HCT116 (cell line): ENCODE measurements around the gene GPX1. TPM values are rescaled to one million over a fixed set of nuclear protein-coding genes. Genes with fewer than 3 reads are reported as not detected.

Experiments used
- ATAC-seq: fragments of 200-7000 bp; cut with Tn5 transposase; 2 replicates; pipeline ENCODE4 v1.9.1; 2020; ENCODE audit warnings: mild to moderate bottlenecking, moderate library complexity
- BruUV-seq: library from RNA; stranded (reverse); fragments of 400-500 nt; replicated peaks from 2 replicates; lab custom pipeline; 2021; lab: Mats Ljungman, UMichigan
- CTCF ChIA-PET: fragments of 300-600 bp; sonication (Branson Sonifier 250); formaldehyde crosslinking; loops from one replicate; lab custom pipeline; 2021; ENCODE audit warnings: antibody characterized with exemption; lab: Charles Lee
- POLR2A ChIA-PET: fragments of 300-600, 350-600 bp; sonication (Branson Sonifier 250); formaldehyde crosslinking; loops from one replicate; lab custom pipeline; 2021; ENCODE audit warnings: antibody characterized with exemption; lab: Charles Lee
- RAD21 ChIA-PET, 2 experiments: fragments of 300-600 bp; sonication (Branson Sonifier 250); formaldehyde crosslinking; loops; one replicate each; lab custom pipeline; 2023; ENCODE audit warnings: low total read pairs in 2 of 2; ENCODE audit not compliant: uncharacterized antibody in 2 of 2, unreplicated experiment in 2 of 2, low non-redundant PET in 1 of 2; lab: Charles Lee
- DNase-seq: peaks from one replicate; pipeline ENCODE4 v3.0.0-alpha.2; 2010; ENCODE audit warnings: low read depth, low spot score
- H2AFZ ChIP-seq: fragments of 200-600 bp; shearing (Covaris generic), sonication (generic); 2 replicates; pipeline ENCODE4 v1.6.1; 2017; ENCODE audit warnings: low read depth, mixed run types, mixed read lengths, antibody characterized with exemption, low read length; ENCODE audit not compliant: poor library complexity, severe bottlenecking
- H3K27ac ChIP-seq: 2 replicates; pipeline ENCODE4 v1.5.1; 2012; ENCODE audit warnings: low read depth, low read length
- H3K27me3 ChIP-seq: fragments of 200-600 bp; sonication (generic); 2 replicates; pipeline ENCODE4 v1.6.1; 2016; ENCODE audit warnings: mixed run types, low read length, mixed read lengths; ENCODE audit not compliant: insufficient read depth
- H3K36me3 ChIP-seq, 2 experiments: fragments of 200-500 bp in 1 of 2; fragments of 200-600 bp in 1 of 2; sonication (Bioruptor generic) in 1 of 2; sonication (generic) in 1 of 2; 2 replicates each; pipeline versions ENCODE4 v1.5.1 to v1.6.1; 2014 to 2016; ENCODE audit warnings: low read length in 2 of 2, inconsistent platforms in 1 of 2, mixed read lengths in 1 of 2, mixed run types in 1 of 2; ENCODE audit not compliant: insufficient read depth in 2 of 2, control insufficient read depth in 1 of 2
- H3K4me1 ChIP-seq, 2 experiments: fragments of 200-600 bp in 1 of 2; sonication (generic) in 1 of 2; 2 replicates each; pipeline versions ENCODE4 v1.5.1 to v1.6.1; 2012 to 2017; ENCODE audit warnings: low read length in 2 of 2, inconsistent platforms in 1 of 2, mild to moderate bottlenecking in 1 of 2, mixed read lengths in 1 of 2, mixed run types in 1 of 2, moderate library complexity in 1 of 2; ENCODE audit not compliant: insufficient read depth in 2 of 2, control insufficient read depth in 1 of 2
- H3K4me2 ChIP-seq: fragments of 200-600 bp; sonication (generic); 2 replicates; pipeline ENCODE4 v1.6.1; 2017; ENCODE audit warnings: mixed run types, low read length, mixed read lengths
- H3K4me3 ChIP-seq, 2 experiments: fragments of 200-600 bp in 1 of 2; sonication (generic) in 1 of 2; replicated peaks in 1 of 2; 2 replicates each; pipeline ENCODE4 v1.5.1; 2011 to 2016; ENCODE audit warnings: low read length in 2 of 2, control low read depth in 1 of 2, low read depth in 1 of 2, mild to moderate bottlenecking in 1 of 2, mixed read lengths in 1 of 2, mixed run types in 1 of 2
- H3K79me2 ChIP-seq: fragments of 200-600 bp; sonication (generic); 2 replicates; pipeline ENCODE4 v1.6.1; 2017; ENCODE audit warnings: mild to moderate bottlenecking, mixed run types, low read length, moderate library complexity, mixed read lengths; ENCODE audit not compliant: insufficient read depth
- H3K9ac ChIP-seq: fragments of 200-600 bp; sonication (generic); 2 replicates; pipeline ENCODE4 v1.6.1; 2016; ENCODE audit warnings: low read length, mixed read lengths
- H3K9me2 ChIP-seq: fragments of 200-600 bp; sonication (generic), shearing (Covaris generic); 2 replicates; pipeline ENCODE4 v1.6.1; 2017; ENCODE audit warnings: mixed run types, mild to moderate bottlenecking, moderate library complexity; ENCODE audit not compliant: insufficient read depth
- H3K9me3 ChIP-seq, 2 experiments: fragments of 200-500 bp in 1 of 2; fragments of 200-600 bp in 1 of 2; sonication (Bioruptor generic) in 1 of 2; sonication (generic) in 1 of 2; 2 replicates each; pipeline ENCODE4 v1.6.1; 2014 to 2017; ENCODE audit warnings: low read length in 2 of 2, mixed read lengths in 2 of 2, inconsistent platforms in 1 of 2, low read depth in 1 of 2, mild to moderate bottlenecking in 1 of 2, mixed run types in 1 of 2, moderate library complexity in 1 of 2; ENCODE audit not compliant: control insufficient read depth in 1 of 2, insufficient read depth in 1 of 2
- H4K20me1 ChIP-seq: fragments of 200-600 bp; sonication (generic), shearing (Covaris generic); 2 replicates; pipeline ENCODE4 v1.6.1; 2017; ENCODE audit warnings: mixed run types, mild to moderate bottlenecking, moderate library complexity; ENCODE audit not compliant: insufficient read depth
- CBX3 ChIP-seq: IDR thresholded peaks from 2 replicates; pipeline ENCODE4 v1.6.1; 2012; ENCODE audit warnings: low read depth
- CEBPB ChIP-seq: IDR thresholded peaks from 2 replicates; pipeline ENCODE4 v1.6.1; 2012; ENCODE audit warnings: low read depth
- ELF1 ChIP-seq: IDR thresholded peaks from 2 replicates; pipeline ENCODE4 v1.6.1; 2012; ENCODE audit warnings: low read depth, borderline replicate concordance
- EZH2 ChIP-seq: fragments of 200-600 bp; sonication (generic); IDR thresholded peaks from 2 replicates; pipeline ENCODE4 v1.6.1; 2017; ENCODE audit warnings: antibody characterized with exemption, mixed run types
- FOSL1 ChIP-seq: IDR thresholded peaks from 2 replicates; pipeline ENCODE4 v1.6.1; 2012; ENCODE audit warnings: low read depth
- JUND ChIP-seq: IDR thresholded peaks from 2 replicates; pipeline ENCODE4 v1.6.1; 2012
- POLR2AphosphoS5 ChIP-seq: IDR thresholded peaks from 2 replicates; pipeline ENCODE4 v1.6.1; 2011; ENCODE audit warnings: mild to moderate bottlenecking, low read depth, low read length, moderate library complexity
- RAD21 ChIP-seq: IDR thresholded peaks from 2 replicates; pipeline ENCODE4 v1.6.1; 2012; ENCODE audit warnings: low read depth, mild to moderate bottlenecking
- SIN3A ChIP-seq: IDR thresholded peaks from 2 replicates; pipeline ENCODE4 v1.6.1; 2012; ENCODE audit warnings: low read depth
- SP1 ChIP-seq: IDR thresholded peaks from 2 replicates; pipeline ENCODE4 v1.6.1; 2012; ENCODE audit warnings: low read depth
- ZNF274 ChIP-seq: fragments of 200-500 bp; sonication (Bioruptor generic); IDR thresholded peaks from 2 replicates; pipeline ENCODE4 v1.6.1; 2014; ENCODE audit warnings: mild to moderate bottlenecking, low read depth, low read length, inconsistent platforms
- intact Hi-C: fragments of 100-400 bp; cut with micrococcal nuclease; formaldehyde crosslinking; loops from 2 replicates; pipeline ENCODE4 v1.10.0; 2022
- total RNA-seq: library from RNA; stranded (reverse); gene quantifications from one replicate; pipeline ENCODE4 v1.2.1, GENCODE V29; 2021; ENCODE audit not compliant: unreplicated experiment
- TF ChIP-seq, protein P1 (sequence below): IDR thresholded peaks from 2 replicates; pipeline ENCODE4 v1.6.1; 2012
- TF ChIP-seq, protein P2 (sequence below): IDR thresholded peaks from 2 replicates; pipeline ENCODE4 v1.6.1; 2012; ENCODE audit warnings: low read depth

Gene GPX1
- total RNA-seq, 1 experiment from 2014 or later = 330 TPM

DNA sequence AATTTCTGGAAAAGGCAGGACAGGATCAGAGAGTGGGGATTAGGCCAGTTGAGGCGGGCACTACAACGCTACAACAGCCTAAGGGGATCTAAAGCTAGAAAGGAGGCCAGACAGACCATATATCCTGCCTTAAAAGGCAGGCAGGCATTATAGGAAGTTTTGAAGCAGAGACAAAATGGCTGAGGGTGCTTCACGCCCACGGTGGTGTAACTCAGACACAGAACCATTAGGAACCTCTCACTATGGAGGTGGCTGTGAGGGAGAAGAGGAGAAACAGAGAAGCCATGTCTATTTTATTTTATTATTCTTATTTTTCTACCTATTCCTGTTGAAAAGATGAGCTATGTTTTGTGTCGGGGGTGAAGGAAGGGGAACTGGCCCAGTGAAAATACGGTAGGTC, 16.2 kb downstream of the GPX1 start:
- DNase-seq = no peak
- ChIA-PET POLR2A (no interaction called here), RAD21 (no interaction called here), CTCF (no interaction called here)
- Histone ChIP-seq H3K36me3 (0 out of 4 replicates have a peak, but pooled peaks cover 0 to 3% of the 10 kb centered on the region in 2 experiments), H3K9me3 (no peaks in the 10 kb centered on the region), H2AFZ (no peak overlapping the region), H3K9ac (no peak overlapping the region), H3K79me2 (peaks cover 27% of the 10 kb centered on the region), H3K27me3 (no peaks in the 10 kb centered on the region), H3K4me1 (peaks cover 8 to 29% of the 10 kb centered on the region in 2 experiments), H3K4me3 (no peak overlapping the region), H3K9me2 (no peaks in the 10 kb centered on the region), H3K4me2 (no peak overlapping the region), H3K27ac (no peak overlapping the region), H4K20me1 (no peaks in the 10 kb centered on the region)
- TF ChIP-seq POLR2AphosphoS5 = no peak
- no peak for TF ChIP-seq CEBPB
- no peak for TF ChIP-seq ZNF274
- TF ChIP-seq RAD21 = no peak
- TF ChIP-seq SP1 = no peak
- TF ChIP-seq FOSL1 = no peak
- no peak for TF ChIP-seq ELF1
- TF ChIP-seq, protein P1, sequence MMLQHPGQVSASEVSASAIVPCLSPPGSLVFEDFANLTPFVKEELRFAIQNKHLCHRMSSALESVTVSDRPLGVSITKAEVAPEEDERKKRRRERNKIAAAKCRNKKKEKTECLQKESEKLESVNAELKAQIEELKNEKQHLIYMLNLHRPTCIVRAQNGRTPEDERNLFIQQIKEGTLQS = no peak
- no peak for TF ChIP-seq EZH2
- no peak for TF ChIP-seq JUND
- TF ChIP-seq, protein P2, sequence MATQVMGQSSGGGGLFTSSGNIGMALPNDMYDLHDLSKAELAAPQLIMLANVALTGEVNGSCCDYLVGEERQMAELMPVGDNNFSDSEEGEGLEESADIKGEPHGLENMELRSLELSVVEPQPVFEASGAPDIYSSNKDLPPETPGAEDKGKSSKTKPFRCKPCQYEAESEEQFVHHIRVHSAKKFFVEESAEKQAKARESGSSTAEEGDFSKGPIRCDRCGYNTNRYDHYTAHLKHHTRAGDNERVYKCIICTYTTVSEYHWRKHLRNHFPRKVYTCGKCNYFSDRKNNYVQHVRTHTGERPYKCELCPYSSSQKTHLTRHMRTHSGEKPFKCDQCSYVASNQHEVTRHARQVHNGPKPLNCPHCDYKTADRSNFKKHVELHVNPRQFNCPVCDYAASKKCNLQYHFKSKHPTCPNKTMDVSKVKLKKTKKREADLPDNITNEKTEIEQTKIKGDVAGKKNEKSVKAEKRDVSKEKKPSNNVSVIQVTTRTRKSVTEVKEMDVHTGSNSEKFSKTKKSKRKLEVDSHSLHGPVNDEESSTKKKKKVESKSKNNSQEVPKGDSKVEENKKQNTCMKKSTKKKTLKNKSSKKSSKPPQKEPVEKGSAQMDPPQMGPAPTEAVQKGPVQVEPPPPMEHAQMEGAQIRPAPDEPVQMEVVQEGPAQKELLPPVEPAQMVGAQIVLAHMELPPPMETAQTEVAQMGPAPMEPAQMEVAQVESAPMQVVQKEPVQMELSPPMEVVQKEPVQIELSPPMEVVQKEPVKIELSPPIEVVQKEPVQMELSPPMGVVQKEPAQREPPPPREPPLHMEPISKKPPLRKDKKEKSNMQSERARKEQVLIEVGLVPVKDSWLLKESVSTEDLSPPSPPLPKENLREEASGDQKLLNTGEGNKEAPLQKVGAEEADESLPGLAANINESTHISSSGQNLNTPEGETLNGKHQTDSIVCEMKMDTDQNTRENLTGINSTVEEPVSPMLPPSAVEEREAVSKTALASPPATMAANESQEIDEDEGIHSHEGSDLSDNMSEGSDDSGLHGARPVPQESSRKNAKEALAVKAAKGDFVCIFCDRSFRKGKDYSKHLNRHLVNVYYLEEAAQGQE = no peak
- TF ChIP-seq CBX3 = no peak
- no peak for TF ChIP-seq SIN3A
- ATAC-seq = no peak
- intact Hi-C loops = no loop called here
- BruUV-seq = no TSS peak
